HFF-Myc (cell line): ENCODE results near the gene PTGDR.

Experiments used
- DNase-seq: peaks from one replicate; pipeline ENCODE4 v3.0.0-alpha.2; 2011; ENCODE audit warnings: low read depth; ENCODE audit errors: extremely low read depth
- H3K4me3 ChIP-seq: replicated peaks from 2 replicates; pipeline ENCODE4 v1.5.1; 2011; ENCODE audit warnings: low read depth, mild to moderate bottlenecking, control low read depth, low read length
- TF ChIP-seq, protein P1 (sequence below): IDR thresholded peaks from 2 replicates; pipeline ENCODE4 v1.5.1; 2012; ENCODE audit warnings: mild to moderate bottlenecking, low read depth, low read length, control low read depth; ENCODE audit errors: missing control alignments

Gene PTGDR

DNA sequence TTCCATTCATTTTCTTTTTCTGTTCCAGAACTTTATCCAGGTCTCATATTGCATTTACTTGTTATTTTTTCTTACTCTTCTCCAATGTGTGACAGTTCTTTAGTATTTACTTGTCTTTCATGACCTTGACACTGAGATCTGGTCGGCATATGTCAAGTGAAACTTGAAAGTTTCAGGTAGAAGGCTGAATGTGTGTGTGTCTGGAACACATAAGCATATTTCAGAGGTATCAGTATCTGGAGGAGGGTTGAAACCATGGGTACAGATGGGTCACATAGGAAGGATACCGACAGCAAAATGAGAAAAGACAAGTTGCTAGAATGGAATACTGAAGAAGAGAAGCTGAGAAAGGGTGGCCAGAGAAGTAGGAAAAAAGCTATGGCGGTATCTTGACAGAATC, 22.5 kb upstream of the PTGDR start:
- DNase-seq = no peak
- TF ChIP-seq, protein P1, sequence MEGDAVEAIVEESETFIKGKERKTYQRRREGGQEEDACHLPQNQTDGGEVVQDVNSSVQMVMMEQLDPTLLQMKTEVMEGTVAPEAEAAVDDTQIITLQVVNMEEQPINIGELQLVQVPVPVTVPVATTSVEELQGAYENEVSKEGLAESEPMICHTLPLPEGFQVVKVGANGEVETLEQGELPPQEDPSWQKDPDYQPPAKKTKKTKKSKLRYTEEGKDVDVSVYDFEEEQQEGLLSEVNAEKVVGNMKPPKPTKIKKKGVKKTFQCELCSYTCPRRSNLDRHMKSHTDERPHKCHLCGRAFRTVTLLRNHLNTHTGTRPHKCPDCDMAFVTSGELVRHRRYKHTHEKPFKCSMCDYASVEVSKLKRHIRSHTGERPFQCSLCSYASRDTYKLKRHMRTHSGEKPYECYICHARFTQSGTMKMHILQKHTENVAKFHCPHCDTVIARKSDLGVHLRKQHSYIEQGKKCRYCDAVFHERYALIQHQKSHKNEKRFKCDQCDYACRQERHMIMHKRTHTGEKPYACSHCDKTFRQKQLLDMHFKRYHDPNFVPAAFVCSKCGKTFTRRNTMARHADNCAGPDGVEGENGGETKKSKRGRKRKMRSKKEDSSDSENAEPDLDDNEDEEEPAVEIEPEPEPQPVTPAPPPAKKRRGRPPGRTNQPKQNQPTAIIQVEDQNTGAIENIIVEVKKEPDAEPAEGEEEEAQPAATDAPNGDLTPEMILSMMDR = no peak

DNA sequence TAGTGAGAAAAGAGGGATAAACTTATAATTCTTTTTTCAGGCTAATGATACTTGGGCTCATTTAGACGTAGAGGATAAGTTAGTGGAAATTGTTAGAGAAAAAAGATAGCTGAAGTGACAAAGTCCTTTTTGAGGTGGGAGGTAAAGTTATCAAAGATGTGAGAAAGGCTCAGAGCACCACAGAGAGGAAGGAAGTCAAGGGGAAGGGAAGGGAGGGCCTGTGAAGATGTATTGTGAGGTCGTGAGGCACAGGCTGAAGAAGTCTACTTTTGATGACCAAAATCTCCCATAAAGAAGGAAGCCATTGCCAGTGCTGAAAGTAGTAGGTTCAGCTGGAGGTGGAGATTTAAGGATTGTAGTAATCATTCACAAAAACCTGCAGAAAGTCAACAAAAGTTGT, 19.4 kb upstream of the PTGDR start:
- TF ChIP-seq, protein P1 = no peak
- no peak overlapping the region for H3K4me3 ChIP-seq
- DNase-seq = no peak

More for the DNA sequence above, 22.5 kb upstream of the PTGDR start:
- no peak overlapping the region for H3K4me3 ChIP-seq

- no peak overlapping the region for H3K4me3 ChIP-seq
- TF ChIP-seq, protein P1 = no peak
- no peak for DNase-seq
Measured at GRCh38 chr14:52251724-52252123, 15.8 kb upstream of the PTGDR start.

DNA sequence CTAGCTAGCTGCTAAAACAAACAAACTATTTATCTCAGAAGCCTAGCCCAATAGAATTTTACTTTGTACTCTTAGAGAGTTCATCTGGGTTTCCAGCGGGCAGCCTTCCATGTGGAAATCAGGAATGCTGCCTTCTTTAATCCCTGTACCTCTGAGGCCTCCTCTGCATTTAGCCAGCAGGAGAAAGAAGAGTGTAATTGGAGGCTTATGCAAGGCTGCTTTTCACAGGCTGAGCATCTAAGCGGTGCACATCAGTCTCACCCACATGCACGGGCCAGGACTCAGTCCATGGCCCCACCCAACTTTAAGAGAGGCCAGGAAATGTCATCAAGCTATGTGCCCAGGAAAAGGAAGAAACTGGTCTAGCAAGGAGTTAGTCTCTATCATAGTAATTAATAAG, 14.0 kb upstream of the PTGDR start:
- TF ChIP-seq, protein P1 = no peak
- H3K4me3 ChIP-seq = no peak overlapping the region
- no peak for DNase-seq

DNA sequence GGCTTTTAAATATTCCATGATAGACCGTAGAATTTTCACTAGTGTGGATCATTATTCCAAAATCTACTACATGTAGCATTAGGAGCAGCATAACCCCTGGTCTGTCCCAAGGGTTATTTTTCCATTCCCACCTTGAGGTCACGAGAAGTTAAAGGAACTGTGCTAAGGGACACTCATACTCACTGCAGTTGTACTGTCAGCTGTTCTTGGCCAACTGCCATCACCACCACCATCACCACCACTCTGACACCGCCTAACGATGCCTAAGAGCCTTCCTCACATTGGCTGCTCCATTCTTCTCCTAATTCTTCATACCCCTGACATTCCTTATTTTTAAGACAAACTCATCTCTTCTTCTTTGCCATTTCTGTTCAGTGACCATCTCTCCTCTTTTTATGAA, 13.4 kb upstream of the PTGDR start:
- no peak overlapping the region for H3K4me3 ChIP-seq
- TF ChIP-seq, protein P1 = no peak
- no peak for DNase-seq

DNA sequence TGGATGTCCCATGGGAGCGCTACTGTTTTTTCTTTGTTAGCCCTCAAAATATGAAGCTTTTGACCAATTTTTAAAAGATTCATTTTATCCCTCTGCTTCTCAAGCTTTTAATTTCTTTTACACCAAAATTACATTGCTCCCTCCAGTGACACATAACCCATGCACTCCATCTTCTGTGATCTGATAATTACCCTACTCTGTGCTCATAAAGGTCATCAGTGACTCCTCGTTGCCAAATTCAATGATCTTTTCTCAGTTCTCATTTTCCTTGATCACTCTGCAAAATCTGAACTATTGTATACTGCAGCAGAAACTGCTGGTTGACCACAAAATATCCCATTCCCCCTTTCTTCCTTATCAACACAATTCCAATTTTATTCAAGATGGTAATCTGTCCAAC, 8.7 kb upstream of the PTGDR start:
- DNase-seq = no peak
- TF ChIP-seq, protein P1 = no peak
- H3K4me3 ChIP-seq = no peak overlapping the region

- no peak overlapping the region for H3K4me3 ChIP-seq
- DNase-seq = no peak
- TF ChIP-seq, protein P1 = no peak
Measured at GRCh38 chr14:52259434-52259833, 8.1 kb upstream of the PTGDR start.
